ENCODE data around the gene DNAI1. TPM values are rescaled to one million over a fixed set of nuclear protein-coding genes. Genes with fewer than 3 reads are reported as not detected.

Gene DNAI1
- total RNA-seq, 1 donor from 2014 or later: 1.8 TPM

GRCh38 chr9:34564617-34565016 is 106.0 kb downstream of the DNAI1 start:
- H3K27me3 ChIP-seq (ENCODE audit: insufficient read depth, low read length): peaks cover 17% of the 10 kb centered on the region
- no peak overlapping the region for H2AFZ ChIP-seq (ENCODE audit: low read depth, low read length)
- H3K27ac Mint-ChIP-seq (ENCODE audit: unreplicated experiment): no peak overlapping the region
- no peak overlapping the region for H3K4me2 ChIP-seq (ENCODE audit: low read length)
- DNase-seq (ENCODE audit: low read depth) (no peak), FAIRE-seq (no peak)
- peaks cover 31% of the 10 kb centered on the region for H3K36me3 Mint-ChIP-seq (ENCODE audit: low read depth, unreplicated experiment)
- no peak overlapping the region for H3K4me3 Mint-ChIP-seq (ENCODE audit: unreplicated experiment)
- no peaks in the 10 kb centered on the region for H3K36me3 ChIP-seq (ENCODE audit: insufficient read depth, low read length)
- H3K9me3 Mint-ChIP-seq (ENCODE audit: unreplicated experiment): peaks cover 8% of the 10 kb centered on the region
- peaks cover 14% of the 10 kb centered on the region for H3K4me1 Mint-ChIP-seq (ENCODE audit: low read depth, unreplicated experiment)
- H3K27ac ChIP-seq (ENCODE audit: low read depth, low read length): no peak overlapping the region
- peaks cover 37% of the 10 kb centered on the region for H3K27me3 Mint-ChIP-seq (ENCODE audit: low read depth, unreplicated experiment)
- peaks cover 8% of the 10 kb centered on the region for H3K4me1 ChIP-seq (ENCODE audit: insufficient read depth, low read length)
- no peaks in the 10 kb centered on the region for H4K20me1 ChIP-seq (ENCODE audit: insufficient read depth, low read length)
- no peak overlapping the region for H3K9ac ChIP-seq (ENCODE audit: low read length)
- H3K4me3 ChIP-seq (ENCODE audit: insufficient read depth, low read depth, low read length): no peak overlapping the region
- H3K79me2 ChIP-seq (ENCODE audit: insufficient read depth, low read length): no peaks in the 10 kb centered on the region
- no peak for TF ChIP-seq CTCF (IDR thresholded peaks at IDR 0.05; ENCODE audit: insufficient read depth, low read depth, low read length)
- no peak for TF ChIP-seq EZH2 (IDR thresholded peaks at IDR 0.05; ENCODE audit: insufficient read depth, low read length)
- H3K9me3 ChIP-seq (ENCODE audit: insufficient read depth, low read depth, low read length): no peaks in the 10 kb centered on the region

GRCh38 chr9:34565856-34566255 is 107.3 kb downstream of the DNAI1 start:
- no peak for FAIRE-seq
- Mint-ChIP-seq H3K27me3 (ENCODE audit: low read depth, unreplicated experiment) (peaks cover 46% of the 10 kb centered on the region), H3K36me3 (ENCODE audit: low read depth, unreplicated experiment) (peaks cover 31% of the 10 kb centered on the region)

More at GRCh38 chr9:34565856-34566255, 107.3 kb downstream of the DNAI1 start:
- Histone ChIP-seq H3K79me2 (ENCODE audit: insufficient read depth, low read length) (no peaks in the 10 kb centered on the region), H3K36me3 (ENCODE audit: insufficient read depth, low read length) (no peaks in the 10 kb centered on the region), H3K4me3 (ENCODE audit: insufficient read depth, low read depth, low read length) (no peak overlapping the region), H3K27ac (ENCODE audit: low read depth, low read length) (no peak overlapping the region), H2AFZ (ENCODE audit: low read depth, low read length) (no peak overlapping the region), H3K9ac (ENCODE audit: low read length) (no peak overlapping the region), H3K4me1 (ENCODE audit: insufficient read depth, low read length) (no peaks in the 10 kb centered on the region), H3K4me2 (ENCODE audit: low read length) (no peak overlapping the region), H3K9me3 (ENCODE audit: insufficient read depth, low read depth, low read length) (no peaks in the 10 kb centered on the region), H4K20me1 (ENCODE audit: insufficient read depth, low read length) (no peaks in the 10 kb centered on the region), H3K27me3 (ENCODE audit: insufficient read depth, low read length) (peaks cover 26% of the 10 kb centered on the region)
- Mint-ChIP-seq H3K27ac (ENCODE audit: unreplicated experiment) (no peak overlapping the region), H3K4me3 (ENCODE audit: unreplicated experiment) (no peak overlapping the region), H3K9me3 (ENCODE audit: unreplicated experiment) (peaks cover 8% of the 10 kb centered on the region), H3K4me1 (ENCODE audit: low read depth, unreplicated experiment) (peaks cover 16% of the 10 kb centered on the region)
- DNase-seq (ENCODE audit: low read depth): no peak
- TF ChIP-seq CTCF (IDR thresholded peaks at IDR 0.05; ENCODE audit: insufficient read depth, low read depth, low read length): no peak
- TF ChIP-seq EZH2 (IDR thresholded peaks at IDR 0.05; ENCODE audit: insufficient read depth, low read length): no peak

Data from astrocyte (in vitro differentiated cells and primary cell).